Measurements from ENCODE around the gene RNF187. TPM values are rescaled to one million over a fixed set of nuclear protein-coding genes. Genes with fewer than 3 reads are reported as not detected.
A peak's percentile ranks its signal among the peaks of the same experiment; 100 is the strongest.

Gene RNF187
- total RNA-seq, 1 donor from 2014 or later = 128 TPM

GRCh38 chr1:228486596-228487335 lies 416 bp upstream of the RNF187 start:
- peak; percentile 63 for DNase-seq (ENCODE audit: low read depth)
- Histone ChIP-seq H3K4me3 (ENCODE audit: low read depth, low read length) (peak overlapping the region; percentile 62), H3K27me3 (ENCODE audit: control insufficient read depth, insufficient read depth, low read length) (no peaks in the 10 kb centered on the region), H3K36me3 (ENCODE audit: control insufficient read depth, insufficient read depth, low read length) (peaks cover 5% of the 10 kb centered on the region)
- TF ChIP-seq, protein P1, sequence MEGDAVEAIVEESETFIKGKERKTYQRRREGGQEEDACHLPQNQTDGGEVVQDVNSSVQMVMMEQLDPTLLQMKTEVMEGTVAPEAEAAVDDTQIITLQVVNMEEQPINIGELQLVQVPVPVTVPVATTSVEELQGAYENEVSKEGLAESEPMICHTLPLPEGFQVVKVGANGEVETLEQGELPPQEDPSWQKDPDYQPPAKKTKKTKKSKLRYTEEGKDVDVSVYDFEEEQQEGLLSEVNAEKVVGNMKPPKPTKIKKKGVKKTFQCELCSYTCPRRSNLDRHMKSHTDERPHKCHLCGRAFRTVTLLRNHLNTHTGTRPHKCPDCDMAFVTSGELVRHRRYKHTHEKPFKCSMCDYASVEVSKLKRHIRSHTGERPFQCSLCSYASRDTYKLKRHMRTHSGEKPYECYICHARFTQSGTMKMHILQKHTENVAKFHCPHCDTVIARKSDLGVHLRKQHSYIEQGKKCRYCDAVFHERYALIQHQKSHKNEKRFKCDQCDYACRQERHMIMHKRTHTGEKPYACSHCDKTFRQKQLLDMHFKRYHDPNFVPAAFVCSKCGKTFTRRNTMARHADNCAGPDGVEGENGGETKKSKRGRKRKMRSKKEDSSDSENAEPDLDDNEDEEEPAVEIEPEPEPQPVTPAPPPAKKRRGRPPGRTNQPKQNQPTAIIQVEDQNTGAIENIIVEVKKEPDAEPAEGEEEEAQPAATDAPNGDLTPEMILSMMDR (IDR thresholded peaks at IDR 0.05; ENCODE audit: insufficient read depth, low read length, poor library complexity, severe bottlenecking) = no peak

DNA sequence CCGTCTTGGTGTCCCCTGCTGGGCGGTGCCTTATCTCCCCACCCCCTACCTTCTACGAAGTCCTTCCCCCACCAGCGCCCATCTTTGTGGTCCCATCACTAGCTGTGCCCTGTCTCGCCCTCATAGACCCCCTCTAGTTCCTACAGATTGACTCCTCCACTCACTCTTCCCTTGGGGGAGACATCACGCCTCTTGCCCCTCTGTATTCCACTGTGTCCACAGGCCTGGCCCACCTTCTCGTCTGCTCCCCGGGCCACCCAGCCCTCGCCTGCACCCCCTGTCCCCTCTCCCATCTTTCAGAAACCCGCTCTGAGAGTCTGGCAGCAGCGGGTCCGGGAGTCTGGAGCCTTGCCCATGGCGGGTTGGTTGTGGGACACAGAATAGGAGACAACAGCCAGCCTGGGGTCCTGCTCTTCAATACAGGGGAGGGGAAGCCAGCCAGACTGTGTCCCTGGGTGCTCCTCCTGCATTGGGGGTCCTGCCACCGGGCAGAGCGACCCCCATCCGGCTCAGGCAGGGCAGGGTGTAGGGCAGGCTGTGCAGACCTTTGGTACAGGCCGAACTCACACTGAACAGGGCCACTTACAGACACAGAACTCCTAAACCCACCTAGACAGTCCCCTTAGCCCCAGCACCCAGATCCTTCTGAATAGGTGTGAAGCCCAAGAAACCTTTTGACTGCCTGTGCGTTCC lies 1.1 kb downstream of the RNF187 start:
- TF ChIP-seq, protein P1 (IDR thresholded peaks at IDR 0.05; ENCODE audit: insufficient read depth, low read length, poor library complexity, severe bottlenecking) = no peak
- Histone ChIP-seq H3K4me3 (ENCODE audit: low read depth, low read length) (peak overlapping the region; percentile 62), H3K27me3 (ENCODE audit: control insufficient read depth, insufficient read depth, low read length) (no peaks in the 10 kb centered on the region), H3K36me3 (ENCODE audit: control insufficient read depth, insufficient read depth, low read length) (peaks cover 5% of the 10 kb centered on the region)
- DNase-seq (ENCODE audit: low read depth) = no peak

GRCh38 chr1:228488818-228489674 lies 1.9 kb downstream of the RNF187 start:
- H3K27me3 ChIP-seq (ENCODE audit: control insufficient read depth, insufficient read depth, low read length) = no peaks in the 10 kb centered on the region
- H3K4me3 ChIP-seq (ENCODE audit: low read depth, low read length) = no peak overlapping the region
- DNase-seq (ENCODE audit: low read depth) = no peak
- H3K36me3 ChIP-seq (ENCODE audit: control insufficient read depth, insufficient read depth, low read length) = peaks cover 9% of the 10 kb centered on the region
- TF ChIP-seq, protein P1 (IDR thresholded peaks at IDR 0.05; ENCODE audit: insufficient read depth, low read length, poor library complexity, severe bottlenecking) = no peak

DNA sequence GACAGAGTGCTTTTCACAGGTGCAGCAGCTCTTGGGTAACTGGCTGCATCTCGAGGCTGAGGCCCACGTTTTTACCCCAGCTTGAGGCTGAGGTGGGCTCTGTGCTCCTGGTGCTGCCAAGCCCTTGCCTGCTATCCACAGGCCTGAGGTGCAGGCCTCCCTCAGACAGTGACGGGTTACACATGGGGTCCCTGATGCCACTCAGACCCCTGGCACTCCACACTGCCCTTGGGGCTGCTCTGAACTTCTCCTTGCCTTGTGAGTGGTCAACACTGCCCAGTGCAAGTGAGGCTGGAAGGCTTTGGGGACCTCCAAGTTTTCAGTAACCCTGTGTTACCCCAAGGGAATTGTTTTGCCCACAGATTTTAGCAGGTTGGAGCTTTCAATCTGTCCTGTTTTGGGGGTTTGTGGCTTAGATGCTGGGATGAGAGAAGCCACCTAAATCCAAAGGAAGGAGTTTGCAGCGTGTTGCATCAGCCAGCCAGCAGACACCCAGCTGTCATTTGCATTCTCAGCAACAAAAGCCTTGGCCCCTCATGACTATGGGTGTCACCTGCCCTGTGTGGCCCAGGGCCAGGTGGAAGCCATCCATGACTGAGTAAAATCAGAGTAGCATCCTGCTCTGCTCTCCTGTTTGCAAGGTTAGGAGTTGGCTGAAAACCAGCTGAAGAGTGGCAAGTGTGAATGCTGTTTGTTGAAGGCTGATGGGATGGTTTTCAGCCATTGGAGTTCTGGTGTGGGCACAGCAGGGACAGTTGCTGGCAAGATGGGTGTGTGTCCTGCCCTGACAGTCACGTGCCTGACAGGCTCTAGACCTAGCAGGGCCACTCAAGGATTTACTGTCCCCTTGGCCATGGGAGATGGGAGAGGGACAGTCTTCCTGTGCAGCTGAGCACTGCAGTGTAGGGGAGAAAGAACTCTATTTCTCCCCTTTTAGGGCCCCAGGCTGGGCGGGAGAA lies 3.2 kb downstream of the RNF187 start:
- H3K4me3 ChIP-seq (ENCODE audit: low read depth, low read length) = no peak overlapping the region
- TF ChIP-seq, protein P1 (IDR thresholded peaks at IDR 0.05; ENCODE audit: insufficient read depth, low read length, poor library complexity, severe bottlenecking) = no peak
- peaks cover 9% of the 10 kb centered on the region for H3K36me3 ChIP-seq (ENCODE audit: control insufficient read depth, insufficient read depth, low read length)
- DNase-seq (ENCODE audit: low read depth) = peak; percentile 16
- no peaks in the 10 kb centered on the region for H3K27me3 ChIP-seq (ENCODE audit: control insufficient read depth, insufficient read depth, low read length)
